Measurements from ENCODE around the gene MLLT10.

The MLLT10 gene

GRCh38 chr10:21637795-21638194 is 103.8 kb downstream of the MLLT10 start:
- TF ChIP-seq CTCF (IDR thresholded peaks at IDR 0.05): no peak
- no peak for DNase-seq (ENCODE audit: low spot score)
- Histone ChIP-seq H3K27ac (no peak overlapping the region), H3K4me3 (no peak overlapping the region)

GRCh38 chr10:21638681-21639080 is 104.6 kb downstream of the MLLT10 start:
- Histone ChIP-seq H3K27ac (no peak overlapping the region), H3K4me3 (no peak overlapping the region)
- TF ChIP-seq CTCF (IDR thresholded peaks at IDR 0.05): no peak
- DNase-seq (ENCODE audit: low spot score): no peak

- no peak overlapping the region for H3K27ac ChIP-seq
- no peak for TF ChIP-seq CTCF (IDR thresholded peaks at IDR 0.05)
- H3K4me3 ChIP-seq: no peak overlapping the region
- no peak for DNase-seq (ENCODE audit: low spot score)
These were observed 114.0 kb downstream of the MLLT10 start for GRCh38 chr10:21648040-21648439.

GRCh38 chr10:21649454-21649872 is 115.4 kb downstream of the MLLT10 start:
- no peak overlapping the region for H3K4me3 ChIP-seq
- no peak overlapping the region for H3K27ac ChIP-seq
- no peak for DNase-seq (ENCODE audit: low spot score)
- TF ChIP-seq CTCF (IDR thresholded peaks at IDR 0.05): no peak

- H3K27ac ChIP-seq: no peak overlapping the region
- no peak for DNase-seq (ENCODE audit: low spot score)
- no peak for TF ChIP-seq CTCF (IDR thresholded peaks at IDR 0.05)
- no peak overlapping the region for H3K4me3 ChIP-seq
These were observed 116.3 kb downstream of the MLLT10 start for GRCh38 chr10:21650353-21650752.

GRCh38 chr10:21655236-21655635 is 121.2 kb downstream of the MLLT10 start:
- TF ChIP-seq CTCF (IDR thresholded peaks at IDR 0.05): no peak
- Histone ChIP-seq H3K4me3 (no peak overlapping the region), H3K27ac (no peak overlapping the region)
- DNase-seq (ENCODE audit: low spot score): no peak

GRCh38 chr10:21655687-21656086 is 121.7 kb downstream of the MLLT10 start:
- Histone ChIP-seq H3K4me3 (no peak overlapping the region), H3K27ac (no peak overlapping the region)
- no peak for DNase-seq (ENCODE audit: low spot score)
- TF ChIP-seq CTCF (IDR thresholded peaks at IDR 0.05): no peak
